Measurements from ENCODE around the gene MAP7. TPM values are rescaled to one million over a fixed set of nuclear protein-coding genes. Genes with fewer than 3 reads are reported as not detected.

MAP7 gene
- total and polyA plus RNA-seq, 2 donors (not counting 3 experiments of a cell fraction or from before 2014, with no cell fraction given): 0.07 to 0.42 TPM

- H3K27ac ChIP-seq (ENCODE audit: insufficient read depth, low read depth, low read length): no peak overlapping the region
- H3K4me1 ChIP-seq (ENCODE audit: control insufficient read depth, extremely low read depth, insufficient read depth, low read length): no peaks in the 10 kb centered on the region
- no peaks in the 10 kb centered on the region for H3K9me1 ChIP-seq (replicated peaks; ENCODE audit: control insufficient read depth, extremely low read depth, insufficient read depth, low read length)
- dilution Hi-C loops (cut with MboI; ENCODE audit: extremely low pct_ligation_motif_present, low sequenced_read_pairs): no loop called here
- intact Hi-C loops (cut with micrococcal nuclease): no loop called here
- H2AFZ ChIP-seq (ENCODE audit: low read depth, low read length): no peak overlapping the region
- no peak overlapping the region for H3K9ac ChIP-seq (replicated peaks; ENCODE audit: extremely low read depth, insufficient read depth, low read length)
- no peaks in the 10 kb centered on the region for H3K36me3 ChIP-seq (ENCODE audit: control insufficient read depth in 2 of 2, extremely low read depth in 1 of 2, insufficient read depth in 2 of 2, low read length in 2 of 2)
- no peak overlapping the region for H3K4me2 ChIP-seq (ENCODE audit: insufficient read depth, low read length)
- POLR2A ChIA-PET: no interaction called here
- H3K4me3 ChIP-seq (replicated peaks in 1 of 3; ENCODE audit: insufficient read depth in 1 of 3, low read depth in 1 of 3, low read length in 3 of 3): no peak overlapping the region
- BruUV-seq (replicated peaks): no TSS peak
- peaks cover 0 to 3% of the 10 kb centered on the region in 2 experiments for H3K27me3 ChIP-seq (ENCODE audit: control insufficient read depth in 2 of 2, insufficient read depth in 2 of 2, low read length in 2 of 2)
- no peak for TF ChIP-seq POLR2AphosphoS5 (IDR thresholded peaks at IDR 0.05; ENCODE audit: insufficient read depth, low read depth, low read length)
- no peak for TF ChIP-seq MAX (IDR thresholded peaks at IDR 0.05; ENCODE audit: insufficient read depth, insufficient read length)
- no peak for TF ChIP-seq GATA2 (IDR thresholded peaks at IDR 0.05; ENCODE audit: insufficient read depth, insufficient read length, low read depth, low read length)
- TF ChIP-seq CTCF (IDR thresholded peaks at IDR 0.05; ENCODE audit: extremely low read depth in 1 of 2, insufficient read depth in 1 of 2, low read depth in 1 of 2, low read length in 2 of 2): no peak
- no peaks in the 10 kb centered on the region for H3K79me2 ChIP-seq (ENCODE audit: control insufficient read depth, insufficient read depth, low read length)
- CTCF ChIA-PET: no interaction called here
- H3K9me3 ChIP-seq (replicated peaks; ENCODE audit: control insufficient read depth, insufficient read depth, low read length): no peaks in the 10 kb centered on the region
- no peak for FAIRE-seq
- no peak for DNase-seq (ENCODE audit: low read depth, low spot score)
- H4K20me1 ChIP-seq (replicated peaks; ENCODE audit: control insufficient read depth, extremely low read depth, insufficient read depth, low read length): no peaks in the 10 kb centered on the region
Measured at GRCh38 chr6:136491754-136492153, 58.5 kb downstream of the MAP7 start.

GRCh38 chr6:136491251-136491650, 59.0 kb downstream of the MAP7 start:
- H3K9ac ChIP-seq (replicated peaks; ENCODE audit: extremely low read depth, insufficient read depth, low read length): no peak overlapping the region
- no peak overlapping the region for H3K4me2 ChIP-seq (ENCODE audit: insufficient read depth, low read length)
- H3K9me1 ChIP-seq (replicated peaks; ENCODE audit: control insufficient read depth, extremely low read depth, insufficient read depth, low read length): no peaks in the 10 kb centered on the region
- DNase-seq (ENCODE audit: low read depth, low spot score): no peak
- no peak for TF ChIP-seq CTCF (IDR thresholded peaks at IDR 0.05; ENCODE audit: extremely low read depth in 1 of 2, insufficient read depth in 1 of 2, low read depth in 1 of 2, low read length in 2 of 2)
- no peak for TF ChIP-seq JUN (IDR thresholded peaks at IDR 0.05; ENCODE audit: borderline replicate concordance, insufficient read depth, insufficient read length, low read depth)
- TF ChIP-seq POLR2AphosphoS5 (IDR thresholded peaks at IDR 0.05; ENCODE audit: insufficient read depth, low read depth, low read length): no peak
- no peak for TF ChIP-seq MAX (IDR thresholded peaks at IDR 0.05; ENCODE audit: insufficient read depth, insufficient read length)
- no peak for TF ChIP-seq FOS (IDR thresholded peaks at IDR 0.05; ENCODE audit: borderline replicate concordance, insufficient read depth, low read length)
- no peak for TF ChIP-seq GATA2 (IDR thresholded peaks at IDR 0.05; ENCODE audit: insufficient read depth, insufficient read length, low read depth, low read length)
- TF ChIP-seq POLR2A (IDR thresholded peaks at IDR 0.05; ENCODE audit: low read depth, low read length): no peak
- H3K79me2 ChIP-seq (ENCODE audit: control insufficient read depth, insufficient read depth, low read length): no peaks in the 10 kb centered on the region
- no peak overlapping the region for H3K27ac ChIP-seq (ENCODE audit: insufficient read depth, low read depth, low read length)
- no peak for FAIRE-seq
- CTCF ChIA-PET: no interaction called here
- H3K27me3 ChIP-seq (ENCODE audit: control insufficient read depth in 2 of 2, insufficient read depth in 2 of 2, low read length in 2 of 2): peaks cover 0 to 3% of the 10 kb centered on the region in 2 experiments
- dilution Hi-C loops (cut with MboI; ENCODE audit: extremely low pct_ligation_motif_present, low sequenced_read_pairs): no loop called here
- no peaks in the 10 kb centered on the region for H4K20me1 ChIP-seq (replicated peaks; ENCODE audit: control insufficient read depth, extremely low read depth, insufficient read depth, low read length)
- H3K9me3 ChIP-seq (replicated peaks; ENCODE audit: control insufficient read depth, insufficient read depth, low read length): no peaks in the 10 kb centered on the region
- no peak overlapping the region for H2AFZ ChIP-seq (ENCODE audit: low read depth, low read length)
- intact Hi-C loops (cut with micrococcal nuclease): no loop called here
- H3K4me1 ChIP-seq (ENCODE audit: control insufficient read depth, extremely low read depth, insufficient read depth, low read length): no peaks in the 10 kb centered on the region
- H3K4me3 ChIP-seq (replicated peaks in 1 of 3; ENCODE audit: insufficient read depth in 1 of 3, low read depth in 1 of 3, low read length in 3 of 3): no peak overlapping the region
- POLR2A ChIA-PET: no interaction called here
- no TSS peak for BruUV-seq (replicated peaks)
- no peaks in the 10 kb centered on the region for H3K36me3 ChIP-seq (ENCODE audit: control insufficient read depth in 2 of 2, extremely low read depth in 1 of 2, insufficient read depth in 2 of 2, low read length in 2 of 2)
